DND-41 (cell line): ENCODE data around the gene IPCEF1.
"Not testable (repeated sequence)": the region's sequence is repeated elsewhere in the genome, so short reads cannot be mapped to it uniquely, and the experiment has no call there.

ENCODE experiments used
- ATAC-seq: fragments of 200-7000 bp; cut with Tn5 transposase; 3 replicates; pipeline ENCODE4 v1.9.1; 2021; ENCODE audit warnings: low read depth; ENCODE audit not compliant: insufficient read depth
- DNase-seq: peaks from one replicate; pipeline ENCODE4 v3.0.0-alpha.2; 2020
- H2AFZ ChIP-seq: 2 replicates; pipeline ENCODE4 v1.6.0; 2012; ENCODE audit warnings: low read depth, low read length
- H3K27ac ChIP-seq: 2 replicates; pipeline ENCODE4 v1.5.1; 2012; ENCODE audit warnings: low read length, inconsistent platforms
- H3K27me3 ChIP-seq: fragments of 200-600 bp; sonication (generic); 2 replicates; pipeline ENCODE4 v1.6.0; 2012; ENCODE audit warnings: low read length, mild to moderate bottlenecking, inconsistent platforms; ENCODE audit not compliant: insufficient read depth, poor library complexity
- H3K36me3 ChIP-seq: 2 replicates; pipeline ENCODE4 v1.5.1; 2012; ENCODE audit warnings: low read length, inconsistent platforms; ENCODE audit not compliant: insufficient read depth
- H3K4me1 ChIP-seq: 2 replicates; pipeline ENCODE4 v1.5.1; 2012; ENCODE audit warnings: mild to moderate bottlenecking, low read length; ENCODE audit not compliant: insufficient read depth
- H3K4me2 ChIP-seq: 2 replicates; pipeline ENCODE4 v1.6.0; 2012; ENCODE audit warnings: mild to moderate bottlenecking, moderate library complexity, low read length, inconsistent platforms; ENCODE audit not compliant: insufficient read depth
- H3K4me3 ChIP-seq, 2 experiments: fragments of 200-600 bp in 1 of 2; shearing (Covaris generic) in 1 of 2; 2 replicates each; pipeline ENCODE4 v1.5.1; 2012 to 2016; ENCODE audit warnings: inconsistent platforms in 2 of 2, low read length in 2 of 2, mild to moderate bottlenecking in 2 of 2, low read depth in 1 of 2, moderate library complexity in 1 of 2
- H3K79me2 ChIP-seq: 2 replicates; pipeline ENCODE4 v1.6.0; 2012; ENCODE audit warnings: low read length, inconsistent platforms; ENCODE audit not compliant: insufficient read depth
- H3K9ac ChIP-seq: 2 replicates; pipeline ENCODE4 v1.6.0; 2012; ENCODE audit warnings: low read depth, mild to moderate bottlenecking, inconsistent platforms, low read length, moderate library complexity
- H3K9me3 ChIP-seq: 2 replicates; pipeline ENCODE4 v1.5.1; 2012; ENCODE audit warnings: low read length, moderate library complexity, mild to moderate bottlenecking, inconsistent platforms; ENCODE audit not compliant: insufficient read depth, severe bottlenecking
- H4K20me1 ChIP-seq: 2 replicates; pipeline ENCODE4 v1.6.0; 2012; ENCODE audit warnings: low read length; ENCODE audit not compliant: insufficient read depth
- EZH2 ChIP-seq: IDR thresholded peaks from 3 replicates; pipeline ENCODE4 v1.6.1; 2012; ENCODE audit warnings: borderline replicate concordance, low read depth, mild to moderate bottlenecking, moderate library complexity, low read length, inconsistent platforms; ENCODE audit not compliant: severe bottlenecking
- TF ChIP-seq, protein P1 (sequence below): IDR thresholded peaks from 2 replicates; pipeline ENCODE4 v1.5.1; 2012; ENCODE audit warnings: borderline replicate concordance, low read length, moderate library complexity, mild to moderate bottlenecking; ENCODE audit not compliant: poor library complexity, severe bottlenecking; ENCODE audit errors: extremely low read depth

The IPCEF1 gene

DNA sequence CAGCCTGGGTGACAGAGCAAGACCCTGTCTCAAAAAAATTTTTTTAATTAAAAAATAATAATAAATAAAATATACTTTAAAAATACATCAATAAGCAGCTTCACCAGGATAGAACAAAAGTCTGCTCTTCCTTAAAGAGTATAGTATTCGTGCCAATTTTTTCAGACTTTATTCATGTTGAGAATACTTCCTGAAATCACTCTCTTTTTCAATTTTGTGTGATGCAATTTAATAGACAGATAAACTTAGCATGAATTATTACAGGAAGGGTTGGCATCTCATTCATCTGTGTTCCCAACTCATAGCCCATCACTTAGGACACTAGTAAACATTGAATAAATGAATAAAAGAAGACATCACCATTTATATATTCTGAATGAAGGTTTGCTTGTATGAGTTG, 52.4 kb downstream of the IPCEF1 start:
- no peaks in the 10 kb centered on the region for H3K27me3 ChIP-seq
- H3K36me3 ChIP-seq, result no peaks in the 10 kb centered on the region
- H3K79me2 ChIP-seq, result no peaks in the 10 kb centered on the region
- H3K4me3 ChIP-seq, result no peak overlapping the region
- peaks cover 13% of the 10 kb centered on the region for H3K4me1 ChIP-seq
- H2AFZ ChIP-seq, result no peak overlapping the region
- no peak overlapping the region for H3K4me2 ChIP-seq
- H3K9me3 ChIP-seq, result no peaks in the 10 kb centered on the region
- H3K9ac ChIP-seq, result no peak overlapping the region
- no peak overlapping the region for H3K27ac ChIP-seq
- TF ChIP-seq, protein P1, sequence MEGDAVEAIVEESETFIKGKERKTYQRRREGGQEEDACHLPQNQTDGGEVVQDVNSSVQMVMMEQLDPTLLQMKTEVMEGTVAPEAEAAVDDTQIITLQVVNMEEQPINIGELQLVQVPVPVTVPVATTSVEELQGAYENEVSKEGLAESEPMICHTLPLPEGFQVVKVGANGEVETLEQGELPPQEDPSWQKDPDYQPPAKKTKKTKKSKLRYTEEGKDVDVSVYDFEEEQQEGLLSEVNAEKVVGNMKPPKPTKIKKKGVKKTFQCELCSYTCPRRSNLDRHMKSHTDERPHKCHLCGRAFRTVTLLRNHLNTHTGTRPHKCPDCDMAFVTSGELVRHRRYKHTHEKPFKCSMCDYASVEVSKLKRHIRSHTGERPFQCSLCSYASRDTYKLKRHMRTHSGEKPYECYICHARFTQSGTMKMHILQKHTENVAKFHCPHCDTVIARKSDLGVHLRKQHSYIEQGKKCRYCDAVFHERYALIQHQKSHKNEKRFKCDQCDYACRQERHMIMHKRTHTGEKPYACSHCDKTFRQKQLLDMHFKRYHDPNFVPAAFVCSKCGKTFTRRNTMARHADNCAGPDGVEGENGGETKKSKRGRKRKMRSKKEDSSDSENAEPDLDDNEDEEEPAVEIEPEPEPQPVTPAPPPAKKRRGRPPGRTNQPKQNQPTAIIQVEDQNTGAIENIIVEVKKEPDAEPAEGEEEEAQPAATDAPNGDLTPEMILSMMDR, result no peak
- TF ChIP-seq EZH2, result no peak
- H4K20me1 ChIP-seq, result no peaks in the 10 kb centered on the region
- ATAC-seq (no peak), DNase-seq (no peak)

DNA sequence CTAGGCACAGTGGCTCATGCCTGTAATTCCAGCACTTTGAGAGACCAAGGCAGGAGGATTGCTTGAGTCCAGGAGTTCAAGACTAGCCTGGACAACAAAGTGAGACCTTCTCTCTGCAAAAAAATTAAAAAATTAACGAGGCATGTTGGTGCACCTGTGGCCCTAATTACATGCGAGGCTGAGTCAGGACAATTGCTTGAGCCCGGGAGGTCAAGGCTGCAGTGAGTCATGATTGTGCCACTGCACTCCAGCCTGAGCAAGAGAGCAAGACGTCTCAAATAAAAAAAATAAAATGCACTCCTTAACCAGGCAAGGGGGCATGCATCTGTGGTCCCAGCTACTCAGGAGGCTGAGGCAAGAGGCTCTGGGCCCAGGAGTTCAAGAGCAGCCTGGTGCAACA, 53.0 kb downstream of the IPCEF1 start:
- H2AFZ ChIP-seq, result not testable (repeated sequence)

GRCh38 chr6:154301839-154302752, 54.5 kb downstream of the IPCEF1 start:
- ATAC-seq (peak; percentile 99), DNase-seq (peak; percentile 64)
- H3K4me1 ChIP-seq, result peaks cover 13% of the 10 kb centered on the region
- no peaks in the 10 kb centered on the region for H3K27me3 ChIP-seq
- no peak overlapping the region for H3K4me3 ChIP-seq
- H3K27ac ChIP-seq, result 0 out of 2 replicates have a peak overlapping the region, but pooled peaks have one; percentile 17
- H2AFZ ChIP-seq, result no peak overlapping the region
- no peak overlapping the region for H3K9ac ChIP-seq
- no peaks in the 10 kb centered on the region for H3K36me3 ChIP-seq
- no peaks in the 10 kb centered on the region for H3K79me2 ChIP-seq
- no peaks in the 10 kb centered on the region for H3K9me3 ChIP-seq
- peak overlapping the region; percentile 26; the same call in 1 of the 2 replicates for H3K4me2 ChIP-seq
- H4K20me1 ChIP-seq, result no peaks in the 10 kb centered on the region
- TF ChIP-seq, protein P1, result no peak
- TF ChIP-seq EZH2, result no peak

More for the DNA sequence above, 53.0 kb downstream of the IPCEF1 start:
- not testable (repeated sequence) for H4K20me1 ChIP-seq, H3K27ac ChIP-seq, H3K4me2 ChIP-seq, H3K9ac ChIP-seq, ATAC-seq, H3K4me3 ChIP-seq, H3K36me3 ChIP-seq, H3K27me3 ChIP-seq, H3K9me3 ChIP-seq, H3K79me2 ChIP-seq, DNase-seq
- peaks cover 13% of the 10 kb centered on the region for H3K4me1 ChIP-seq

GRCh38 chr6:154301086-154301625, 55.4 kb downstream of the IPCEF1 start:
- no peak overlapping the region for H2AFZ ChIP-seq
- DNase-seq (no peak), ATAC-seq (no peak)
- TF ChIP-seq, protein P1, result no peak
- no peak for TF ChIP-seq EZH2
- H3K9me3 ChIP-seq, result no peaks in the 10 kb centered on the region
- no peak overlapping the region for H3K9ac ChIP-seq
- H4K20me1 ChIP-seq, result no peaks in the 10 kb centered on the region
- H3K4me2 ChIP-seq, result no peak overlapping the region
- H3K4me1 ChIP-seq, result peaks cover 13% of the 10 kb centered on the region
- H3K27ac ChIP-seq, result no peak overlapping the region
- H3K27me3 ChIP-seq, result no peaks in the 10 kb centered on the region
- no peaks in the 10 kb centered on the region for H3K36me3 ChIP-seq
- H3K4me3 ChIP-seq, result no peak overlapping the region
- no peaks in the 10 kb centered on the region for H3K79me2 ChIP-seq
